A549 (cell line): ENCODE data around the gene JMJD6.

Source experiments
- CHD4 ChIP-seq: fragments of 200-600 bp; sonication (generic); IDR thresholded peaks from 2 replicates; pipeline ENCODE4 v1.6.1; 2016; ENCODE audit warnings: antibody characterized with exemption, mild to moderate bottlenecking, borderline replicate concordance
- CTCF ChIP-seq: fragments of >200 bp; sonication (Bioruptor Twin); formaldehyde crosslinking; IDR thresholded peaks from 3 replicates; pipeline ENCODE4 v1.5.1; 2016

GRCh38 chr17:76671123-76671911, 55.1 kb downstream of the JMJD6 start:
- TF ChIP-seq CTCF: no peak
- no peak for TF ChIP-seq CHD4
